CD4-positive, alpha-beta T cell treated with Interleukin-1 beta for 1 hour (primary cell): Measurements from ENCODE around the gene LEMD3.

Source experiments
- DNase-seq, 2 donors: peaks; one replicate each; pipeline ENCODE4 v3.0.0-alpha.2; 2020 to 2022

The LEMD3 gene

DNA sequence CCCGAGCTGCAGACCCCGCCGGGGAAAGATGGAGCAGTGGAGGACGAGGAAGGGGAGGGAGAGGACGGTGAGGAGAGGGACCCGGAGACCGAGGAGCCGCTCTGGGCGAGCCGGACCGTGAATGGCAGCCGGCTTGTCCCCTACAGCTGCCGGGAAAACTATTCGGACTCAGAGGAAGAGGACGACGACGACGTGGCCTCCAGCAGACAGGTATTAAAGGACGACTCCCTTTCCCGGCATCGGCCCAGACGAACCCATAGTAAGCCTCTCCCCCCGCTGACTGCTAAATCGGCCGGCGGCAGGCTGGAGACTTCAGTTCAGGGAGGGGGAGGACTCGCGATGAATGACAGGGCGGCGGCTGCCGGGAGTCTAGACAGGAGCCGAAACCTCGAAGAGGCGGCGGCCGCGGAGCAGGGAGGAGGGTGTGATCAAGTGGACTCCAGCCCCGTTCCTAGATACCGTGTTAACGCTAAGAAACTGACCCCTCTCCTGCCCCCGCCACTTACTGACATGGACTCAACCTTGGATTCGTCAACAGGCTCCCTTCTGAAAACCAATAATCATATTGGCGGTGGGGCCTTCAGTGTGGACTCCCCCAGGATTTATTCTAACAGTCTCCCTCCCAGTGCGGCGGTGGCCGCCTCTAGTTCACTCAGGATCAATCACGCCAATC lies 962 bp downstream of the LEMD3 start:
- DNase-seq: peak; percentile 72 to 75

DNA sequence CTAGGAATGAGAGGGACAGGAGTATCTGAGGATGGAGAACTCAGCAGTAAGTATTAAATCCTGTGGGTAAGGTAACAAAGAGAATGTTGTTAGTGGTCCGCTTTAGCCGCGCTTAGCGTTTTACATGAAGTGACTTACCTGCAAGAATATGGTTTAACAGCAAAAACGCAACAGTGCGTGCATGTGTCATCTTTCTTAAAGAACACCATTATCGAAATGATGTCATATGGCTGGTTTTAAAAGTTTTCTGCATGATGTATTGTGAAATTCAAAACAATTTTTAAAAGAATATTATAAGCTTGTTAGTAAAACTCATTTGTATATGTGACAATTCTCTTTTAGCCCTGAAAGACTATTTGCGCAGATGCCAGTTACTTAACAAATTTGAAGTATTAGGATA lies 1.7 kb downstream of the LEMD3 start:
- DNase-seq: no peak

DNA sequence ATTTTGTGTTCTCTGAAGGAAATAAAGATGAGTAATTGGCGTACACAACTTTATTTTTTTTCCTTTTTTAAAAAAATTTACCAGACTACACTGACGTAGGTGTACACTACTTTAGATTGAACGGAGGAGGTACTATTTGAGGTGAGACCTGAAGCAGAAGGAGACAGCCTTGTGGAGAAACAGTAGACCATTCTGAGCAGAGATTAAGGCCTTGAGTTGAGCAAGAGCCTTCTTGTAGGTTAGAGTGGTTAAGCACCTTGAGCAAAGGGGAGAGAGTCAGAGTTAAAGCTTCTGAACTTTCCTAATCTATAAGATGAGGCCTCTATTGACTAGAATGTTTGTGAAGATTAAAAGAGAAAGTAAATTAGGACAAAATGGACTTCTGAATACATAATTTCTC lies 2.5 kb downstream of the LEMD3 start:
- peak in 1 of 2 donors; percentile 27 for DNase-seq

DNA sequence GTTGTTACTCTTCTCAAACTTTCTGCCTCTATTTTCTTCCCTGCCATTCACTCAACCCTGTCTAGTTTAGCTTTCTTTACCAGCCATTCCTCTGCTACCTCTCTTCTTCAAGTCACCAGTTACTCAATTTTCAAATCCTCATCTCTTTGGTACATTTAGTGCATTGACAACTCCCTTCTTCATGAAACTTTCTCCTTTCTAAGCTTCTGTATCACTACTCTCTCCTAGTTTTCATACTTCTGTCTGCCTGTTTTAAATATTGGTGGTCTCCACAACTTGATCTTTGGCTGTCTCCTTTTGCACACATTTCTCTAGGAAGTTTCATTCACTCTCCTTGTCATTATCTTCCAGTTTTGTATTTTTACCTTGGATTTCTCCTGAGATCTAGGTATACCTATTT lies 6.0 kb downstream of the LEMD3 start:
- DNase-seq: no peak

DNA sequence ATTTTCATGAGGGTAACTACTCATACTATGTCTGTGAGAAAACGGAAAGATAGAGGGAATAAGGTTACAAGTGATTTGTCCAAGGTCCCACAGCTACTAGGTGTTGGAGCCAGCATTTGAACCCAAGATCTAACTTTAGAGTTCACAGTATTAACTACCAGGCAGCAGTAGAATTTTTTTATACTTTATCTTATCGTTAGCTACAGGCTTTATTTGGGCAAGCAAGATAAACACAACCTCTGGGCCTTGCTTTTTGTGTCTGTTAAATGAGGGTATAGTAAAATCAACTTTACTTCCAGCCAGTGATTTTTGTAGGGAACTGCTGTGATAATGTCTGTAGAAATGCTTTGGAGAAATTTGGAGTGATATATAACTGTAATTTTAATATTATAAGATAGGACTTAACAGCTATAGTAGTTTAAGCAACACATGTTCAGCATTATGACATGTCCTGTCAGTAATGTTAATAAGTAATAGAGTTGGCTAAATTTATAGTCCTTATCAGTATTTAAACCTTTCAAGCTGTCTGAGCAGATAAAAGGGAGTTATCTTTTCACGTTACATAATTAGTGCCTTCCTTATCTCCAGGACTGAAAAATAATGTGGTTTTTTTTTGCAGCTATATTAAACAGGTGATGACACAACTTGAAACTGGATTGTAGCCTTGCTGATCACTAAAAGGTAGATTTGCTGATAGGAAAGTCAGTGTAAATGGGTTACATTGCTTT lies 12.8 kb downstream of the LEMD3 start:
- DNase-seq: no peak

DNA sequence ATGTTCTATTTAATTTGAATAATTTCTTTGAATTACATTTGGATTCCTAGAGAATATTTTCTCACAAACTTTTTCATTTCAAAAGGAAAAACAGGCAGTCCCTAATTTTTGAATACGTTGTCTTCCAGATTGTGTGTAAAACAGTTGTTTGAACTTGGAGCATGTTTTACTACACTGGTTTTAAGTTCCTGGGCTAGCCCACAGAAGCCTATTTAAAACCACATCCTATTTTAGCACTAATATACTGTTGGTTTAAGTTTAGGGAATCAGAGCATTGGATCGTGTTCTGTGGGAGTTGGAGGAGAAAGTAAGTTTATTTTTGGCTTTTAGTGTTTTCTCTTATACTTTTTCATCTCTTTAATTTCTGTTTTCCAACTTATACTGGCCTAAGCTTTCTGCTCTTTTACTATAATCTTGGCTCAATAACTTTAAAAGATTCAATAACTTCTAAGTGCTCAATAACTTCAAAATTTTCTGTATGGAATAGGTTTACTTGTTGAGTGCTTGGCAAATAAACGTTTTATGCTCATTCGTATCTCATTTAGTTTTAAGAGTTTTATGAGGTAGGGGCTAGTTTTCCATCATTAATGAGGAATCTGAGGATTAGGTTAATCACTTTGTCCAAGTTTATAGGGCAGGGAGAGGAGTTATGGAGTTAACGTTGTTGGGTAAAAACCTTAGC lies 14.9 kb downstream of the LEMD3 start:
- no peak for DNase-seq

DNA sequence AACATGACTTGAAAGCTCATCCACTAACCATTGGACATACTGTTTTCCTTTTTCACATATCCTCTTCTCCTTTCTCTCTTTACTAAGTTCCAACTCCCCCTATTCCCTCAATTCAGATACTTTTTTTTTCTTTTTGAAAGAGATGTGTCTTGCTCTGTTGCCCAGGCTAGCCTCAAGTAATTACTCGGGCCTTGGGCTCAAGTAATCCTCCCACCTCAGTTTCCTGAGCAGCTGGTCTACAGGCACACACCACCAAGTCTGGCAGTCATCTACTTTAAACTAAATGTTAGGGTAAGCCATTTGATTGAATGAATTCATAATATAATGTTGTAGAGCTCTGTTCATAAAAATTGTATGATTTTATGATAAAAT lies 15.5 kb downstream of the LEMD3 start:
- no peak for DNase-seq

DNA sequence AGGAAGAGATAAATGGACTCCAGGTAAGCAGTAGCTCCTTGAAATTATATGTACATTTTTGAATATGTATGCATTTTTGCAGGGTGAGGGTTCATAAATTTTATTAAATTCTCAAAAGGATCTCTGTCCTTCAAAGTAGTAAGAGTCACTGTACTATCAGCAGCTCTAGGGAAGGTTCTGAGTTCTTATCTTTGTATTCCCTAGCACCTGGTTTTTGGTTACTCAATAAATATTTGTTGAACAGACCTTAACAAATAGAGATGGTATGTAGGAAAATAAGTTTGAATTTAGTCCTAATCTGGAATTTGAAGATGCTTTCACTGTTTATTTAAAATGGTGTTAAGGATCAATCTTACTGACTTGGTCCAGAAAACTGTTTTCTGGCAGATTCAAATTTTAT lies 18.3 kb downstream of the LEMD3 start:
- no peak for DNase-seq

DNA sequence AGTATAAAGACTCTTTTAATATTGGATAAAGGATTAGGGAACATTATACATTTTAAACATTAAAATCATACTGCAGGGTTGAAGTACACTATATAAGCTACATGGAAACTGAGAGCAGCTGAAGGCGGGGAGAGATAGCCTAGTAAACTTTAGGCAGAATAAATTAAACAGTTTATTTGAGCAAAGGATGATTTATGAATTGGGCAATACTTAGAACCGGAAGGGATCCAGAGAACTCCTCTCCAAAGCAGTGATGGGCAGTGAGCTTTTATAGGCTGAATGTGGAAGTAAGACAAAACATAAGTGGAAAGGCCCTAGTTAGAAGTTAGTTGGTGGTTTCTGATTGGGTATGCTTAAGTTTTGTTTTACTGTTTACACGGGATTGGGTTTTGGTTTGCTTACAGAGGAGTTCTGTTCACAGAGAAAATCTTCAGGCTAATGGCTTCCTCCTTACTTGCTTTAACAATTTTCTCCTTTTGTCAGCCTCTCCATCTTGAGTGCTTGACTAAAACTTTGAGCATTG lies 18.9 kb downstream of the LEMD3 start:
- DNase-seq: no peak

DNA sequence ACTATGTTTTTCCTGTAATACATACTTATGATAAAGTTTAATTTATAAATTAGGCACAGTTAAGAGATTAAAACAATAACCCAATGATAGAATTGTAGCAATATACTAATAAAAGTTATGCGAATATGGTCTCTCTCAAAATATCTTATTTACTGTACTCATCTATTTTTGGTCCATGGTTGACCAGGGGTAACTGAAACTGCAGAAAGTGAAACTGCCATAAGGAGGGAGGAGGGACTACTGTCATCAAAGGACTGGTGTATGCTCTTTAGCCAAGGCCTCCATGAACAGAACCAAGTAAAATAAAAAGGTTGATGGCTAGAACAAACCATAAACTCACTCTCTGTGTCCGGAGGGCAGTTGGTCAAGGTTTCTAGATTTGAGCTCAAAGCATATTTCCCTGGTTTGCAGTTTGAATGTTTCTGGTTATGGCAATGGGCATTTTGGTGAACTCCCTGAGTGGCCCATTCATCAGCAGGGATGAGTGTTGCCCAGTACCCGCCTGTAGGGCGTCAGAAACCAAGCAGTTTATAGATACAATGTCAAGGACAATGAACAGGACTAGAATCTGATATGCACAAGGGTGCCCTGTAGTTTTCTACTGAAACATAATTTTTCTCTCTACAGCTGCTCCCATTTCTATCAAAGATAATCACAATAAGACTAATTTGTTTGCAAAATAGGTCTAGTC lies 19.8 kb downstream of the LEMD3 start:
- no peak for DNase-seq

DNA sequence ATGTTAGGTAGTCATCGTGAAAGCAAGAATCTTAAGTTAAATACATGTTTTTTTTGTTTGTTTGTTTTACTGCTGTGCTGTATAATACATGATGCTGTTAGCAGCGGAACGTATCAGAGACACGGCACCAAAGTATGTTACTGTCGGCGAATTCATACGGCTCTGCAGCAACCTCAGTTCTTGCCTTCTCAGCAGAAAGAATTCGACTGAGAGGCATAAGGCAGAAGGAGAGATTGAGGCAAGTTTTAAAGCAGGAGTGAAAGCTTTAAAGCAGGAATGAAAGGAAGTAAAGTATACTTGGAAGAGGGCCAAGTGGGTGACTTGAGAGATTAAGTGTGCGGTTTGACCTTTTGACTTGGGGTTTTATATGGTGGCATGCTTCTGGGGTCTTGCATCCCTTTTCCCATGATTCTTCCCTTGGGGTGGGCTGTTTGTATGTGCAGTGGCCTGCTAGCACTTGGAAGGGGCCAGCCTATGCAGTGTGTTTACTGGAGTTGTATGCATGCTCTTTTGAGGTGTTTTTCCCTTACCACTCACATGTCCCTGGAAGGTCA lies 23.7 kb downstream of the LEMD3 start:
- no peak for DNase-seq

DNA sequence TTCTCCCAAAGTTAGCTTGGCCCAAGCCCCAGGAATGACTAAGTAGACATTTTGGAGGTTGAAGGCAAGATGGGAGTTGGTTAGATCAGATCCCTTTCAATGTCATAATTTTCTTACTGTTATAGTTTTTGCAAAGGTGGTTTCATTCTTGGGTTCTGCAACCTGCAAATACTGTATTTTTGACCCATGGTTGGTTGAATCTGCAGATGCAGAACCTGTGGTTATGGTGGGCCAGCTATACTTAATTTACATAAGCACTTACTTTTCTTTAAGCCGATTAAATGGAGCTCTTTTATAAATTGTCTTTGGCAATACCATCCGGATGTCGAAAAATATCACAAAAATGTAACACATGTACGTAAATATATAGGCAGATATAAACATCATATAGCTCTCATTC lies 25.6 kb downstream of the LEMD3 start:
- DNase-seq: no peak

DNA sequence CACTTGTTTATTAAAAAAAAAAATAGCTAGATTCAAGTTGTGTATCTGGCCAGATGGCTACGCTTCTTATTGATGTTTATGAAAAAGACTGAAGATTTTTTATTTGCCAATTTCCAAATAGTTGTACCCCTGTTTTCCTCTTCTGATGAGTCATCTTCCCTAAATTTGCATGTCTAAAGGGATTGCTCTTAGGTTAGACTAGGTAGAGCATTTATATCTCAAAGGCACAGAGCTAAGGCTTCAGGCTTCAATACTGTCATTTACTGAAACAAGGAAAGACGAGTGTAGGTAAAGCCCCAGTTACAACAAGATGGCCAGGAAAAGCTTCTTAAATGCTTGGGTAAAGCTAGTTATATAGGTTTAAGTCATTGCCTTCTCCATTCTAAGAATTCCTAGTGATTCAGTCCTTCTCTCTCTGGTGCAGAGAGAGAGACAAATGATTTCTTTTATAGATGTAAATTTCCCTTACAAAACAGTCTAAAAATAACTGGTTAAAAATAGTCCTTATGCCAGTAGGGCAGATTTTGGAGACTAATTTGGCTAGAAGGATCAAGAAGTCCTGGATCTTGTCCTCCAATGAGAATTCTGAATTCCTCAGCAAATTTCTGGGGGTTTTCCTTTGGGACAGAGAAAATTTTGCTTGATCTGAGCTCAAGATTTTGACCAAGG lies 26.1 kb downstream of the LEMD3 start:
- DNase-seq: no peak

DNA sequence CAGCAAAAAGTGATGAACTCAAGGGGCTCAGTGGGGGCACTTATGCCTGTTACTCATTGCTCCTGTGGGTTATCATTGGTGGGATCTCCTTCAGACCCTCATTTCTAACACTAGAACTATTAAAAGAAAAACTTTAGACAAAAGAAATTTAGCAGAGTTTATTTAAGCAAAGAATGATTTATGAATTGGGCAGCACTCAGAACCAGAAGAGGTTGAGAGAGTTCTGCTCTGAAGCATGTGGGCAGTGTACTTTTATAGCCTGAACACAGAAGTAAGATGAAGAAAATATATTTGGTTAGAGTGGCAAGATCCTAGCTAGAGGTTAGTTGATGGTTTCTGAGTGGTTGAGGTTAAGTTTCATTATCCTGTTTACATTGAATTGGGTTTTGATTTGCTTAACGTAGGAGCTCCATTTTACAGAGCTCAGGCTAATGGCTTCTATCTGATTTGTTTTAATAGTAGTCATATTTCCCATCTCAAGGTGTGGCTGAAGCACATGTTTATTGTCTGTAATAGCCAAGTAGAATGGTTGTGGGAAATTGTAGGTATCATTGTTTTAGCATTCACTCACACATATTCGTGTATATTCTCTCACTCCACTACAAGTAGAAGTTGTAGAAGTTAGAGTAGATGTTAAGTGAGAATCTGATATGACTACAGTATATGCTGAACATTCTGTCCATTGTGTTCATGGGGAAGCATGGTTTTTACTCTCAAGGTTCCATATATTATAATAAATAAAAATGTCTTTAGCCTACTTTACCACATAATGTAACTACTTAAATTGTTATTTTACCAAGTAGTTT lies 27.6 kb downstream of the LEMD3 start:
- DNase-seq: no peak

DNA sequence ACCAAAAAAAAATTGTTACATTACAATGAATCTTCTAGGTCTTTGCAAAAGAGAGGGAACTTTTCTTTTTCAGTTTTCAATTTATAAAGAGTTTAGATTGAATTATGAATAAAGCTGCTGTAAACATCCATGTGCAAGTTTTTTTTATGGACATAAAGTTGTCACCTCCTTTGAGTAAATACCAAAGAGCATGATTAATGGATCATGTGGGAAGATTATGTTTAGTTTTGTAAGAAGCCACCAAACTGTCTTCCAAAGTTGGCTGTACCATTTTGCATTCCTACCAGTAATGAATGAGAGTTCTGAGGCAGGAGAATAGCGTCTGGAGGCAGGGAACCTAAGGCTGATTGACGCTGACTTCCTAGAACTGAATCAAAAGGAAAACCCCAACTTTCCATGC lies 30.2 kb downstream of the LEMD3 start:
- DNase-seq: no peak

DNA sequence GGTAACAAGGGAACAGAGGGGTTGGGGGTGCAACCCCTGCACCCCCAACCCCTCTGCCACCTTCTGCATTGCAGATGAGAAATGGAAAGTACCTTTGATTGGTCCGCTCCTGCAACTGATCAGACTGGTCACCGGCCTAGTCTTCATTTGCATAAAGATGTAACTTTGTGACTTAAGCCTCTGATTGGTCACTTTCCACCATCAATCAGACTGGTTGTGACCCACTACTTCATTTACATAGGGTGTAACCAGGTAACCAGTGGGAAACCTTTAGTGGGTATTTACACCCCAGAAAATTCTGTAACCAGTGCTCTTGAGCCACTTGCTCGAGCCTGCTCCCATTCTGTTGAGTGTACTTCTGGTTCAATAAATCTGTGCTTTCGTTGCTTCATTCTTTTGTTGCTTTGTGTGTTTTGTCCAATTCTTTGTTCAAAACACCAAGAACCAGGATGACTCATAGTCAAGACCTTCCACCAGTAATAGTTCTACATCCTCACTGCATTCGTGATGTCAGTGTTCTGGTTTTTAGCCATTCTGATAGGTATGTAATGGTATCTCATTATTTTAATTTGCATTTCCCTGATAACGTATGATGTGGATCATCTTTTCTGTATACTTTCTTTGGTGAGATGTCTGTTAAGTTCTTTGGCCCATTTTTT lies 30.8 kb downstream of the LEMD3 start:
- DNase-seq: no peak

DNA sequence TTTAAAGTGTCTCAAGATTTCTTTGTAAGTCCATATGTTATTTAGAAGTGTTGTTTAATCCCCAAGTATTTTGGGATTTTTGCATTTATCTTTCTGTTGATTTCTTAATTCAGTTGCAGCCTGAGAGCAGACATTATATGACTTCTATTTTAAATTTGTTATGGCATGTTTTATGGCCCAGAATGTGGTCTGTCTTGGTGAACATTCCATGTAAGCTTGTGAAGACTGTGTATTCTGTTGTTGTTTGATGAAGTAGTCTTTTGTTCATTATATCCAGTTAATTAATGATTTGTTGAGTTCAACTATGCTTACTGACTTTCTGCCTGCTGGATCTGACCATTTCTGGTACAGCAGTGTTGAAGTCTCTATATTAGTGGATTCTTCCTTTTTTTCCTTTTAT lies 34.0 kb downstream of the LEMD3 start:
- no peak for DNase-seq

DNA sequence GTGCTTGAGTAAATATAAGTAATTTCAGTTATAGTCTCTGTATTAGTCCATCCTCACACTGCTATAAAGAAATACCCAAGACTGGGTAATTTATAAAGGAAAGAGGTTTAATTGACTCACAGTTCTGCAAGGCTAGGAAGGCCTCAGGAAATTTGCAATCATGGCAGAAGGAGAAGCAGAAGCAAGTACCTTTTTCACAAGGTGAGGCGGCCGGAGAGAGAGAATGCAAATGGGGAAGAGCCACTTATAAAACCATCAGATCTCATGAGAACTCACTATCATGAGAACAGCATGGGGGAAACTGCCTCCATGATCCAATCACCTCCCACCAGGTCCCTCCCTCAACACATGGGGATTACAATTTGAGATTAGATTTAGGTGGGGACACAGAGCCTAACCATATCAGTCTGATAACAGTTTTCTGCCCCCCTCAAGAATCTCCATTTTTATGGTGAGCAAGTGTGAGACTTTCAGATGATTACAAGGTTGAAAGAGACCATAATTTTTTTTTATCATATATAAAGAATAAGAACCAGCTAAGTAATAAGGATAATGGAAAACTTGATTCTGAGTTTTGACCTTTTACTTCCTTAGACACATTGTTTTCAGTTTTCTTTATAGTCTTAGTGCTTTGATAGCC lies 35.6 kb downstream of the LEMD3 start:
- DNase-seq: no peak

DNA sequence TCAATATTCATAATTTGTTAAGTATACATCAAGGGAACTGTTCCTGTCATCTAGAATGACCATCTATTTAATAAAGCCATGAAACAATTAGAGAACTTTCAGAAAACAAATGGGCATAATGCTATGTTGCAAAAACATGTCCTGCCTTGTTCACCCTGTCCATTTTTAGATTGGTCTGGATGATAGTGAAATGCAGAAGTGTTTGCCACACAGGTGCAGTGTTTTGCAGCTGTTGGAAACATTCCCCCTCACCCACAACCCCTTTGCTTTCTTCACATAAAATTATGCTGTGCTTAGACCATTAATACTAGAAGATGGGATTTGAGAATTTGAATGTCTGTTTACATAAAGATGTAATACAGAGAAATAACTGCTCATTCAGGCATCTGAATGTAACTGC lies 36.5 kb downstream of the LEMD3 start:
- no peak for DNase-seq

DNA sequence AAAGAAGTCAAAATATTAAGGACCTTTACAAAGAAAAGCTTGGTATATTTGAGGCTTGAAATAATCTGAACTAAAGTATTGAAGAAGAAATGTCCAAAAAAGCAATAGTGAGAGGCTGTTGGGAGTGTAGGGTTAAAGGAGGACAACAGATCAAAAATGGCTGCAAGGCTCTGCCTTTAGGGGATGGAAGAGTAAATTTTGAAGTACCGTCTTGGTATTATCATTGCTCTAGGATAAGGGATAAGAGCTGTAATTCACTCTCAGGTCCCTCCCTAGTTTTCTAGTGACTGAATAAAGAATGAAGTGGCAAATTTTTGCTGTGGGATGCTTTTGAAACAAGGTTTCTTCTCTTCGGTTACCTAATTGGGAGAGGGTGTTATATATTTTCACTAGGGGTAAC lies 38.7 kb downstream of the LEMD3 start:
- no peak for DNase-seq
